Naive B cell (primary cell): ENCODE data around the gene SFT2D1. TPM values are rescaled to one million over a fixed set of nuclear protein-coding genes. Genes with fewer than 3 reads are reported as not detected.

ENCODE experiments used
- ATAC-seq, 2 donors: fragments of 150-1000 bp; cut with Tn5 transposase; 2 replicates each; pipeline ENCODE4 v1.10.0; 2021; ENCODE audit warnings: low read depth in 2 of 2, mild to moderate bottlenecking in 2 of 2, moderate library complexity in 2 of 2
- DNase-seq: peaks from one replicate; pipeline ENCODE4 v3.0.0; 2022
- H3K27ac Mint-ChIP-seq, 6 donors: one replicate each; pipeline ENCODE4 v1.8.0; 2020 to 2022; ENCODE audit warnings: mild to moderate bottlenecking in 6 of 6, mixed read lengths in 6 of 6, moderate library complexity in 5 of 6, inconsistent platforms in 2 of 6
- H3K27me3 Mint-ChIP-seq, 3 donors: one replicate each; pipeline ENCODE4 v1.8.0; 2021 to 2022; ENCODE audit warnings: mixed read lengths in 3 of 3, mild to moderate bottlenecking in 1 of 3
- H3K36me3 Mint-ChIP-seq, 2 donors: one replicate each; pipeline ENCODE4 v1.8.0; 2020 to 2022; ENCODE audit warnings: mixed read lengths in 2 of 2, inconsistent platforms in 1 of 2, mild to moderate bottlenecking in 1 of 2
- H3K4me1 Mint-ChIP-seq, 3 donors: one replicate each; pipeline ENCODE4 v1.8.0; 2020 to 2022; ENCODE audit warnings: mixed read lengths in 3 of 3, inconsistent platforms in 1 of 3, mild to moderate bottlenecking in 1 of 3, moderate library complexity in 1 of 3
- H3K4me3 Mint-ChIP-seq, 8 donors: one replicate each; pipeline ENCODE4 v1.8.0; 2020 to 2022; ENCODE audit warnings: mild to moderate bottlenecking in 8 of 8, mixed read lengths in 8 of 8, moderate library complexity in 8 of 8, inconsistent platforms in 2 of 8
- H3K9me3 Mint-ChIP-seq, 7 donors: one replicate each; pipeline ENCODE4 v1.8.0; 2020 to 2022; ENCODE audit warnings: mixed read lengths in 7 of 7, mild to moderate bottlenecking in 5 of 7, inconsistent platforms in 2 of 7, moderate library complexity in 1 of 7
- polyA plus RNA-seq, 6 donors: library from polyadenylated mRNA; unstranded; fragments of 300-500 nt; fragmentation: Illumina TruSeq; gene quantifications; one replicate each; pipeline ENCODE4 v1.2.3, GENCODE V29; 2021; ENCODE audit warnings: low read depth in 6 of 6

SFT2D1 gene
- polyA plus RNA-seq, 6 donors from 2014 or later, result 95.5 to 172 (median 109) TPM

DNA sequence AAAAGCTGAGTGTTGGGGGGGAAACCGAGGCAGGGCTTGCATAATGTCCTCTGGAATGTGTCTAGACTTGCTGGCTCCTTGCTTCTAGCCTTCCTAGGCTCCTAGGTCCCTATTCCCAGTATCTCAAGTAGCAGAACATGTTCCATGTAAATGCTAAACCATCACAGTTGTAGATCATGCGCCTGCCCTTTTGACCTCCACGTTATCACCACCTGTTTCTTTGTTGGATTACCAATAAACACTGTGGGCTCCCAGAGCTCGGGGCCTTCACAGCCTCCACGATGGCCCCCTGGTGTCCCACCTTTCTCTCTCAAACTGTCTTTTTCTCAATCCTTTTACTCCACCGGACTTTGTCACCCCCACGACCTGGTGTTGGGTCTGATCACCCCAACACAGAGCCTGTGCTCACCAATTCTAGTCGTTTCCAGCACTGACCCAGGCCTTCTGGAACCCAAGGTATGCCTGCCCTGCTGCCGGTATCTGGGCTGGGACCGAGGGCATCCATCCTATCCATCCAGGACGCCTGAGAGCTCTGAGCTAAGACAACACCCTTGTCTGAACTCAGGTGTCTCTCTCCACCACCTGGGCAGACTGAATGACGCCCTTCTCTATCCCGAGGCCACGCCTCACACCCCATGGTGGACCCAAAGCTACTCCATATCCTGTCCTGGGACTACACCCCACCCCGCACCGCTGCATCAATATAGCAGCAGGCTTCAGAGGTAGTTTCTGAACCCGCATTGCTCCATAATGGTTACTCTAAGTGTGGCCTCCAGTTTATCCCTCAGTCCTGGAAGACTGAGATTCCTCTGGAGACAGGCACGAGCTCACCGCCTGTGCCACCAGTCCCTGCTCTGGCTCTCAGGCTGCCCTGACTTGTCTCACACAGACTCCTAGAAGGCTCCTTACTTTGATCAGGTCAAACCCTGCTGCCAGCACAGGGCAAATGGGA, 24.8 kb downstream of the SFT2D1 start:
- ATAC-seq (no peak), DNase-seq (no peak)
- H3K36me3 Mint-ChIP-seq, result peaks cover 0 to 13% of the 10 kb centered on the region in 2 donors
- no peak overlapping the region for H3K4me3 Mint-ChIP-seq
- H3K27me3 Mint-ChIP-seq, result no peaks in the 10 kb centered on the region
- H3K27ac Mint-ChIP-seq, result peak overlapping the region in 2 of 6 donors; percentile 16 to 29
- no peaks in the 10 kb centered on the region for H3K9me3 Mint-ChIP-seq
- peaks cover 0 to 10% (median 0%) of the 10 kb centered on the region in 3 donors for H3K4me1 Mint-ChIP-seq

DNA sequence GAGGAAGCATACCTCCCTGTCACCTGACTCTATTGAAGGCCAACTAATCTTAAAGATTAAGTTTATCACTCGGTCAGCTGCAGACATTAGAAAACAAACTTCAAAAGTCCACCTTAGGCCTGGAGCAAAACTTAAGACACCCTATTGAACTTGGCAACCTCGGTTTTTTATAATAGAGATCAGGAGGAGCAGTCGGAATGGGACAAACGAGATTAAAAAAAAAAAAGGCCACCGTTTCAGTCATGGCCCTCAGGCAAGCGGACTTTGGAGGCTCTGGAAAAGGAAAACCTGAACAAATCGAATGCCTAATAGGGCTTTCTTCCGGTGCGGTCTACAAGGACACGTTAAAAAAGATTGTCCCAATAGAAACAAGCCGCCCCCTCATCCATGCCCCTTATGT, 26.9 kb downstream of the SFT2D1 start:
- Mint-ChIP-seq H3K4me3 (no peak overlapping the region), H3K9me3 (no peaks in the 10 kb centered on the region), H3K27ac (no peak overlapping the region), H3K27me3 (no peaks in the 10 kb centered on the region), H3K36me3 (peaks cover 0 to 13% of the 10 kb centered on the region in 2 donors), H3K4me1 (peaks cover 0 to 10% (median 0%) of the 10 kb centered on the region in 3 donors)
- ATAC-seq (no peak), DNase-seq (no peak)

DNA sequence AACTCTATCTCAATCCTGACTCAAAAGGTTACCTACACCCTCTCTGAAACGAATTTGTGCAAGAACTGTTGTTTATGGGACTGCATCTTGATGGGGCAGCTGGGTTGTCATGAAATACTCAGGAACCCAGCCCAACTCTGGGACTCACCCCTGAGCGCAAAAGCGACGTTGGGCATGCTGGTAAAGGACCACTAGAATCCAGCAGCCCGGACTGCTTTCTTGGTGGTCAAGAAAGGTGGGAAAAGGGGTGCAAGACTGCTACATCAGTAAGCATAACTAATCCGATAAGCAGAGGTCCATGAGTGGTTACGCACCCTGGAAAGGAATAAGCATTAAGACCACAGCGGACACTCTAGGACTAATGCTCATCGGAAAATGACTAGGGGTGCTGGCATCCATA, 27.9 kb downstream of the SFT2D1 start:
- Mint-ChIP-seq H3K4me3 (no peak overlapping the region), H3K36me3 (peaks cover 0 to 11% of the 10 kb centered on the region in 2 donors), H3K4me1 (peaks cover 0 to 9% (median 0%) of the 10 kb centered on the region in 3 donors), H3K27ac (no peak overlapping the region), H3K27me3 (peaks cover 6 to 7% (median 7%) of the 10 kb centered on the region in 3 donors), H3K9me3 (no peaks in the 10 kb centered on the region)
- no peak for ATAC-seq
- no peak for DNase-seq

DNA sequence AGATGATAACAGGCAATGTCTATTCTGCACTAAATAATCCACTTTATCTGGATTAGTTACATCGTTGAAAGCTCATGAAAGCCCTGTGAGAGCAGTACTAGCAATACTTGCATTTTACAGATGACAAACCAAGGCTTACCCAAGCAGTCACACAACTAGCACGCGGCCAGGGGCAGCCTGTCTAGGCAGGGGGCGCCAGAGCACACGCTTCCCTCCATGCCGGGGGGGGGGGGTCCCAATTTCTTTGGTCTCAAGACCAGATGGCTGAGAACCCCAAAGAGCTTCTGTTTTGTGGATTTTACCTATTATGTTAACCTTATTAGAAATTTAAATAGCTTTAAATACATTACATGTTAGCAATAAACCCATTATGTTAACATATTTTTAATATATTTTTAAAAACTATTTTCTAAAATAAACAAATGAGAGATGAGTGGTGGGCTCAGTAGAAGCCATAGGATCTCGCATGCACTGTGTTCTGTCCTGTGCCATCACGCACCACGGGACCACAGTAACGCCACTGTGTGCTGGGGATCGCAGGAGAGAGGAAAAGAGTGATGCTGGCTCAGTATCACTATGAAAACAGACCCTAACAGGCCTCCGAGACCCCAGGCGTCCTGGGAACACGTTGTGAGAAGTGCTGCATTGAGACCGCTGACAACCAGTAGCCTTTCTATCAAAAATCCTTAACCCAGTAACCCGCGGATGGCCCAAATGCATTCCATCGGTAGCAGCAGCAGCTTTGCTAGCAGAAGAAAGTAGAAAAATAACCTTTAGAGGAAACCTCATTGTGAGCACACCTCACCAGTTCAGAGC, 28.9 kb downstream of the SFT2D1 start:
- peak; percentile 46 for DNase-seq

DNA sequence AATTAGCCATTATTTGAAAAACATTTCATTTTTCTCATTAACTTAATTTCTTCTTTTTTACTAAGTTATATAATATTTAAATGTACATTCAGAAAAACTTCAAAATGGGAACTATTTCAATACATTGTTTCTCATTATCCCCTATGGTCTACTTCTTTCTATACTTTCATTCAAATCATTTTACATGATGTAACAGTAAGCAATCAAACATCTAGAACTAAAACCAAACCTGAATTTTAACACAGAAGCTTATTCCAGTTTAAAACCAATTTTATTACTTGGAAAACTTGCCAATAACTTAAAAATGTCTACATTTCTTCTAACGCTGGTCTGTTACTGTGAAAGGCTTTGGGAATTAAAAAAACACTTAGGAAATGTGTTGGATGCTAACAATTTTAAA, 29.5 kb downstream of the SFT2D1 start:
- H3K27ac Mint-ChIP-seq, result no peak overlapping the region

More for the DNA sequence above, 28.9 kb downstream of the SFT2D1 start:
- peaks cover 10 to 17% (median 13%) of the 10 kb centered on the region in 3 donors for H3K27me3 Mint-ChIP-seq
- peaks cover under 1 to 4% (median 4%) of the 10 kb centered on the region in 3 donors for H3K4me1 Mint-ChIP-seq
- H3K27ac Mint-ChIP-seq, result no peak overlapping the region
- H3K4me3 Mint-ChIP-seq, result no peak overlapping the region
- H3K9me3 Mint-ChIP-seq, result no peaks in the 10 kb centered on the region
- peak; percentile 78 to 87 for ATAC-seq
- H3K36me3 Mint-ChIP-seq, result peaks cover 0 to under 1% of the 10 kb centered on the region in 2 donors

DNA sequence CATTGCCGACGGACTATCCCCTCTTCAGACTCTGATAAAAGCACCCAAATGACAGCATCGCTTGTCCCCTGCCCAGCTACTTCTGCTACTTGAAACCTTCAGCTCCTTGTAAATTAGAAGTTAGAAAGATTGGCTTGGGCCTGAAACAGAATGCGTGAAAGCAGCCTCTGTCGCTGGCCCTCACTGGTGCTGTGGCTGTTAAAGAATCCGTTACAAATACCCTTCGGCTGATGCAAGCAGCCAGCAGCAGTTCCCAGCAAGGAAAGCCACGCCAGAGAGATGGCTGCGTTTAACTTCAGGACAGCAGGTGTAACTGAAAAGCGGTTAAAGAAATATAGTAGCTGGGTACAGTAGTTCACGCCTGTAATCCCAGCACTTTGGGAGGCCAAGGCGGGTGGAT, 31.7 kb downstream of the SFT2D1 start:
- no peaks in the 10 kb centered on the region for H3K36me3 Mint-ChIP-seq

More for the DNA sequence above, 29.5 kb downstream of the SFT2D1 start:
- Mint-ChIP-seq H3K27me3 (peaks cover 10 to 20% (median 13%) of the 10 kb centered on the region in 3 donors), H3K4me1 (peaks cover 0 to 6% (median 4%) of the 10 kb centered on the region in 3 donors), H3K36me3 (no peaks in the 10 kb centered on the region), H3K9me3 (no peaks in the 10 kb centered on the region), H3K4me3 (no peak overlapping the region)
- ATAC-seq (no peak), DNase-seq (no peak)

DNA sequence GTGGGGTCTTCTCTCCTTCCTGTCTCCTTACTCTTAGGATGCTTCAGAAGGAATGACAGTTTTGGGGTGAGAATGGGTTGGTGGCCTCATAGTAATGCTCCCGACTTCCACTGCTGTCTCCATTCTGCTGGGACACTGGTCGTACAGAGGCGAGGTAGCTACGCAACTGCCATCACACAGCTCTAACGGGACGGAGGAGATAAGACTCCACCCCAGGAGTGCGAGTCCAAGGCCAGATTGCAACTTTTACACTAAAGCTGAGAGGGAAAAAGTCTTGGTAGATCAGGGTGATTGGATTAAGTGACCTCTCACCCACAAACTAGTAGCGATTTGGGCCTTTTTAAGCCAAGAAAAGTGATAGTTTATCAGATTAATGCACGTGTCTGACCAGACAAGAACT, 32.4 kb downstream of the SFT2D1 start:
- DNase-seq, result no peak
- Mint-ChIP-seq H3K4me1 (peaks cover 0 to 6% (median 5%) of the 10 kb centered on the region in 3 donors), H3K9me3 (no peaks in the 10 kb centered on the region), H3K27ac (no peak overlapping the region), H3K27me3 (peaks cover 25 to 42% (median 28%) of the 10 kb centered on the region in 3 donors), H3K4me3 (peak overlapping the region in 3 of 8 donors; percentile 3 to 73 (median 5)), H3K36me3 (no peaks in the 10 kb centered on the region)
- ATAC-seq, result no peak

More for the DNA sequence above, 31.7 kb downstream of the SFT2D1 start:
- Mint-ChIP-seq H3K4me3 (peak overlapping the region in 1 of 8 donors; percentile 42), H3K27ac (no peak overlapping the region), H3K4me1 (peaks cover 0 to 6% (median 5%) of the 10 kb centered on the region in 3 donors), H3K9me3 (no peaks in the 10 kb centered on the region), H3K27me3 (peaks cover 18 to 35% (median 22%) of the 10 kb centered on the region in 3 donors)
- DNase-seq, result no peak
- no peak for ATAC-seq

DNA sequence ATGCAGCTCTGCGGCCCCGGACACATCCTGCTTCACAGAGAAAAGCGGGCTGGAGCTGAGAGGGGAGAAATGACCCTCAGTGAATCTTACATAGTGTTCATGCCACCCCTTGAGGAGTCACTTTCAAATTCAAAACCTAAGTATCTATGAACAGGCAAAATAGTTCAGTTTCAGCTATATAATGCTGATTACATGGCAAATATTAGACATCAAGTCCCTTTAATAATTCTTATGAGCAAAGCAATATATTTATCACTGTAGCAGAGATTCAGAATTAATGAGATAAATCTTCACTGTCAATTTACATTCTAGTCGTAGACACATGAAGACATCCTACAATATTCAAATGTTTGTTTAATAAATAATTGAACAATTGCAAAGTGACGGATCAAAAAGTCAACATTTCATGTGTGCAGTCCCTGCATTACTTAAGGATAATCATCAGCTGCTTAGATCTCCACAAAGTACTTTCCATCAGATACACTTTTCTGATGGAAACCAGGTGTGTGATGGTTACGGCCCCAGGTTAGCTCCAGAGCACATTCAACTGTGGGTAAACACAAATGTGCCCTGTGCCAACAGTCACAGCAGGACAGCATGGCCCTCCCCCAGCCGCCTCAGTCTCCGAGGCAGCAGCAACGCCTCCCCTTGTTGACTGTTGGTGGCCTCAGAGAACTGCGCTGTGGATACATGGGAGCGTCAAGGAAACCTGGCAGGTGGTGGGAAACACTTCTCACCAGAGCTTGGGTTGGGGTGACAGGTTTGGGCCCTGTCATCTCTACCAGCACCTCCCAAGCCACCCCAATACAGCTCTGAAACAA, 33.4 kb downstream of the SFT2D1 start:
- ATAC-seq, result no peak
- H3K4me1 Mint-ChIP-seq, result peaks cover 0 to 6% (median 5%) of the 10 kb centered on the region in 3 donors
- no peaks in the 10 kb centered on the region for H3K9me3 Mint-ChIP-seq
- H3K27ac Mint-ChIP-seq, result peak overlapping the region in 2 of 6 donors; percentile 14 to 59
- H3K4me3 Mint-ChIP-seq, result peak overlapping the region; percentile 15 to 83 (median 78)
- H3K27me3 Mint-ChIP-seq, result peaks cover 30 to 48% (median 33%) of the 10 kb centered on the region in 3 donors
- H3K36me3 Mint-ChIP-seq, result no peaks in the 10 kb centered on the region
- no peak for DNase-seq

DNA sequence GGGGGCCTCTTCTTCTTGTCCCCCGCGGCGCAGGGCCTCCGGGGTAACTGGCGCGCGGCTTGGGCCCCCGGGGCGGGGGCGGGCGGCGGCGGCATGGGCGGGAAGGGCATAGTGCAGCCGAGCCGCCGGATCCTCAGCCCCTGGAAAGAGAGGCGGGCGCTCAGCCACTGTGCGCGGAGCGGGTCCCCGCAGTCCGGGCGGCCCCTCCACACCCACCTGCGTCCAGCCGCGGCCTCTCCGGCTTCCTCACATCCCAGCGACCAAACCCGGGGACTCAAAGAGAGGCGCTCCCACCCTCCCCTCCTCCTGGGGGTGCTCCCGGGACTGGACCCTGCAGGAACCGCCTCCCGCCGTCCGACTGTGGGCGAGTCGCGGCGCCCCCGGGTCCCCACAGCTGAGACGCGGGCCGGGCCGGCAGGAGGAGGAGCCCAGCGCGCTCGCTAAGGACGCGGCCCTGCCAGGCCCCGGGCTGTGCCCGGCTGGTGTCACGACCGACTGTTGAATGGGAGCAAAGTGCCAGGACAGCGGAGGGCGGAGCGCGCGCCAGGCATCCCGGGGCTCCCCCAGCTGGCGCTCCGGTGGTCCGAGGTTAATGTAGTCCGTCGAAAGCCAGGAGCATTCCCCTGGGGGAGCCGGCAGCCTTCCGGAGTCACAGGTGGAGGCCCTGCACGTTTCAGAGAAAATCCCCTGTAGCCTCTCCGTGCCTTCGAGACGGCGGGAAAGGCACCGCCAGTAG, 34.1 kb downstream of the SFT2D1 start, which contains the start of gene PRR18:
PRR18 (minus strand) TSS at position 360 of the 736 bp plus-strand sequence; CDS start at position 110, 250 bp downstream.
- H3K27me3 Mint-ChIP-seq, result peaks cover 33 to 56% (median 38%) of the 10 kb centered on the region in 3 donors
- H3K9me3 Mint-ChIP-seq, result no peaks in the 10 kb centered on the region
- no peaks in the 10 kb centered on the region for H3K36me3 Mint-ChIP-seq
- H3K4me1 Mint-ChIP-seq, result peaks cover 0 to 6% (median 5%) of the 10 kb centered on the region in 3 donors
- peak; percentile 37 for DNase-seq
- peak; percentile 49 to 61 for ATAC-seq
- peak within 1 kb of the TSS in 2 of 6 donors; percentile 14 to 59 for H3K27ac Mint-ChIP-seq
- peak within 1 kb of the TSS; percentile 15 to 83 (median 78) for H3K4me3 Mint-ChIP-seq

DNA sequence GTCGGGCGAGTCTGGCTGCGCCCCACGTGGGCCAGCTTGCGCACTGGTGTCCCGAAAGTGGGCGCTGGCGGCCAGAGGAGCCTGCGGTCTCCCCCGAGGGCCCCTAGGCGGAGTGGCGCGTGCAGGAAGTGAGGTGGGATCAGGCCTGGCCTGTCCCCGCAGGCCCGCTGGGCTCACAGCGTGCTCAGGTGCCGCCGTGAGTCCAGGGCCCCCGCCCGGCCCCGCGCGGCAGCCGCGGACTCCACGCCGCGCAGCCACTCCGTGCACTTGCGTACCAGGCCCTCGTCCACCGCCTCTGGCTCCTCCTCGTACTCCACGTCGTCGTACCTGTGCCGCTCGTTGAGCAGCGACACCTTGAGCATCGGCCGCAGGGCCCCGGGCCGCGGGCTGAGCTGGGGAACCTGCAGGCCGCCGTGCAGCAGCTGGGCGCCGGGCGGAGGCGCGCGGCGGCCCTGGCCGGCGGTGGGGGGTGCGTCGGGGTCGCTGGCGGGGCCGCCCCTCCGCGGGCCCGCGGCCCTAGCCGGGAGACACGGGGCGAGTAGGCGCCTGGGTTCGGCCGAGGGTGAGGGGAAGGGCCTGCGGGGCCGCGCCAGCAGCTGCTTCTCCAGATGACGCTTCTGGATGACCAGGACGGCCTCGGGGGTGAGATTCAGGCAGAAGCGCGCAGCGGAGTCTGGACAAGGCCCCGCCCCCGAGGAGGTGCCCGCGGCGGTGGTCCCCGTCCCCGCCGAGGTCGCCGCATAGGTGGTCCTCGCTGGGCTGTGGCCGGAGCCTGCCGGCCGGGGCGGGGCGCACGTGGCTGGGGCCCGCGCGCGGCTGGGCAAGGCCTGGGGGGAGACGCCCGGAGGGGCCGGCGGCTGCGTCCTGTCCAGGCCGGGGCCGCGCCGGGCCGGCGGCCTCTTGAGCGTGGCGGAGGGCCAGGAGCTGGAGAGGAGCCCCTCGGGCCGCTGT, 35.0 kb downstream of the SFT2D1 start:
- H3K36me3 Mint-ChIP-seq, result no peaks in the 10 kb centered on the region
- H3K27me3 Mint-ChIP-seq, result peaks cover 36 to 63% (median 44%) of the 10 kb centered on the region in 3 donors
- peaks cover 0 to 6% (median 5%) of the 10 kb centered on the region in 3 donors for H3K4me1 Mint-ChIP-seq
- H3K4me3 Mint-ChIP-seq, result peak overlapping the region in 4 of 8 donors; percentile 47 to 78 (median 70)
- DNase-seq, result no peak
- ATAC-seq, result peak; percentile 32 to 44
- H3K9me3 Mint-ChIP-seq, result no peaks in the 10 kb centered on the region
- H3K27ac Mint-ChIP-seq, result no peak overlapping the region
